Adrenal gland (tissue), 5 donors: Measurements from ENCODE around the gene CISTR.

ENCODE experiments used
- POLR2A ChIP-seq, 2 donors: fragments of 450-650 bp; IDR thresholded peaks; one replicate each; pipeline ENCODE4 v1.6.1; 2017; ENCODE audit warnings: antibody characterized with exemption in 2 of 2, mild to moderate bottlenecking in 2 of 2, moderate library complexity in 1 of 2
- TF ChIP-seq, protein P1 (sequence below), 6 experiments: fragments of 450-650 bp in 4 of 6; fragments of 200-600 bp in 2 of 6; sonication (generic) in 1 of 6; IDR thresholded peaks; 1 replicate in 5 of 6; 2 replicates in 1 of 6; pipeline versions ENCODE4 v1.5.1 to v1.8.0; 2016 to 2021; ENCODE audit warnings: antibody characterized with exemption in 6 of 6, mild to moderate bottlenecking in 2 of 6, moderate library complexity in 1 of 6
- donor health status: DM: no; HTN: no; CAD: no.

DNA sequence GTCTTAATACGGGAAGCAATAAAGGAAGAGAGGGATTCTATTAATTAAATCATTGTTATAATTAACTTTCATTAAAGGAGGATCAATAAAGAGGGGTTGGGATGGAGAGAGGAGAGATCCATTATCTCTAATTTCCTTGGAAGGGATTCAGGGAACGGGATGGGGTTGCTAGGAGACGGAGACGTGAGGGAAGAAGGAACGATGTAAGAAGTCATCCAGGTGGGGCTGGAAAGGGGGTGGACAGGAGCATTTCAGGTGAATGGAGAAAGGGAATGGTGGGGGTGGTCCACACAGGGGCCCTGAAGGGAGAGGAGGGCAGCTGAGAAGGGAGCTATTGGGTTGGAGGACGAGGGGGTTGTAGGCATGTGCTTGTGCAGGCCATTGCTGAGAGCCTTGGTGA is 41.7 kb downstream of the CISTR start:
- TF ChIP-seq, protein P1, sequence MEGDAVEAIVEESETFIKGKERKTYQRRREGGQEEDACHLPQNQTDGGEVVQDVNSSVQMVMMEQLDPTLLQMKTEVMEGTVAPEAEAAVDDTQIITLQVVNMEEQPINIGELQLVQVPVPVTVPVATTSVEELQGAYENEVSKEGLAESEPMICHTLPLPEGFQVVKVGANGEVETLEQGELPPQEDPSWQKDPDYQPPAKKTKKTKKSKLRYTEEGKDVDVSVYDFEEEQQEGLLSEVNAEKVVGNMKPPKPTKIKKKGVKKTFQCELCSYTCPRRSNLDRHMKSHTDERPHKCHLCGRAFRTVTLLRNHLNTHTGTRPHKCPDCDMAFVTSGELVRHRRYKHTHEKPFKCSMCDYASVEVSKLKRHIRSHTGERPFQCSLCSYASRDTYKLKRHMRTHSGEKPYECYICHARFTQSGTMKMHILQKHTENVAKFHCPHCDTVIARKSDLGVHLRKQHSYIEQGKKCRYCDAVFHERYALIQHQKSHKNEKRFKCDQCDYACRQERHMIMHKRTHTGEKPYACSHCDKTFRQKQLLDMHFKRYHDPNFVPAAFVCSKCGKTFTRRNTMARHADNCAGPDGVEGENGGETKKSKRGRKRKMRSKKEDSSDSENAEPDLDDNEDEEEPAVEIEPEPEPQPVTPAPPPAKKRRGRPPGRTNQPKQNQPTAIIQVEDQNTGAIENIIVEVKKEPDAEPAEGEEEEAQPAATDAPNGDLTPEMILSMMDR (IDR thresholded peaks at IDR 0.05), result no peak
- TF ChIP-seq POLR2A (IDR thresholded peaks at IDR 0.05), result no peak
